ENCODE results near the gene ORM2.

The ORM2 gene

GRCh38 chr9:114343471-114344187 lies 14.0 kb downstream of the ORM2 start:
- no peak for TF ChIP-seq CTCF (IDR thresholded peaks at IDR 0.05)
- H3K4me1 ChIP-seq: no peaks in the 10 kb centered on the region
- H3K27ac ChIP-seq: no peak overlapping the region
- no peaks in the 10 kb centered on the region for H3K27me3 ChIP-seq (ENCODE audit: control insufficient read depth, insufficient read depth, low read length)
- H3K36me3 ChIP-seq (ENCODE audit: control insufficient read depth, insufficient read depth, low read length): no peaks in the 10 kb centered on the region
- no peaks in the 10 kb centered on the region for H3K9me3 ChIP-seq (ENCODE audit: control insufficient read depth, low read length)
- H3K4me2 ChIP-seq (ENCODE audit: low read length): no peak overlapping the region
- H3K79me2 ChIP-seq: no peaks in the 10 kb centered on the region
- H3K4me3 ChIP-seq (ENCODE audit: low read depth, low read length): no peak overlapping the region
- H2AFZ ChIP-seq: no peak overlapping the region
- H3K9ac ChIP-seq: no peak overlapping the region

GRCh38 chr9:114344188-114344566 lies 14.5 kb downstream of the ORM2 start:
- no peak overlapping the region for H3K4me3 ChIP-seq (ENCODE audit: low read depth, low read length)
- no peaks in the 10 kb centered on the region for H3K79me2 ChIP-seq
- no peak for TF ChIP-seq CTCF (IDR thresholded peaks at IDR 0.05)
- no peaks in the 10 kb centered on the region for H3K4me1 ChIP-seq
- H3K4me2 ChIP-seq (ENCODE audit: low read length): no peak overlapping the region
- H3K9ac ChIP-seq: no peak overlapping the region
- H2AFZ ChIP-seq: no peak overlapping the region
- H3K27me3 ChIP-seq (ENCODE audit: control insufficient read depth, insufficient read depth, low read length): no peaks in the 10 kb centered on the region
- H3K27ac ChIP-seq: no peak overlapping the region
- H3K36me3 ChIP-seq (ENCODE audit: control insufficient read depth, insufficient read depth, low read length): no peaks in the 10 kb centered on the region
- no peaks in the 10 kb centered on the region for H3K9me3 ChIP-seq (ENCODE audit: control insufficient read depth, low read length)

GRCh38 chr9:114344692-114345091 lies 15.0 kb downstream of the ORM2 start:
- Histone ChIP-seq H3K9ac (no peak overlapping the region), H3K79me2 (no peaks in the 10 kb centered on the region), H3K4me3 (ENCODE audit: low read depth, low read length) (no peak overlapping the region), H3K9me3 (ENCODE audit: control insufficient read depth, low read length) (no peaks in the 10 kb centered on the region), H3K27me3 (ENCODE audit: control insufficient read depth, insufficient read depth, low read length) (no peaks in the 10 kb centered on the region), H3K27ac (no peak overlapping the region), H2AFZ (no peak overlapping the region), H3K4me2 (ENCODE audit: low read length) (no peak overlapping the region), H3K36me3 (ENCODE audit: control insufficient read depth, insufficient read depth, low read length) (no peaks in the 10 kb centered on the region), H3K4me1 (no peaks in the 10 kb centered on the region)
- TF ChIP-seq CTCF (IDR thresholded peaks at IDR 0.05): no peak

- Histone ChIP-seq H3K79me2 (no peaks in the 10 kb centered on the region), H3K36me3 (ENCODE audit: control insufficient read depth, insufficient read depth, low read length) (no peaks in the 10 kb centered on the region), H3K4me2 (ENCODE audit: low read length) (no peak overlapping the region), H3K9me3 (ENCODE audit: control insufficient read depth, low read length) (no peaks in the 10 kb centered on the region), H3K4me1 (no peaks in the 10 kb centered on the region), H2AFZ (no peak overlapping the region), H3K27me3 (ENCODE audit: control insufficient read depth, insufficient read depth, low read length) (no peaks in the 10 kb centered on the region), H3K9ac (no peak overlapping the region), H3K27ac (no peak overlapping the region), H3K4me3 (ENCODE audit: low read depth, low read length) (no peak overlapping the region)
- TF ChIP-seq CTCF (IDR thresholded peaks at IDR 0.05): no peak
These were observed 15.9 kb downstream of the ORM2 start for GRCh38 chr9:114345493-114346065.

- Histone ChIP-seq H3K4me1 (no peaks in the 10 kb centered on the region), H3K27ac (no peak overlapping the region), H3K4me2 (ENCODE audit: low read length) (no peak overlapping the region), H3K4me3 (ENCODE audit: low read depth, low read length) (no peak overlapping the region), H3K9me3 (ENCODE audit: control insufficient read depth, low read length) (no peaks in the 10 kb centered on the region), H3K79me2 (no peaks in the 10 kb centered on the region), H3K27me3 (ENCODE audit: control insufficient read depth, insufficient read depth, low read length) (no peaks in the 10 kb centered on the region), H3K9ac (no peak overlapping the region), H2AFZ (no peak overlapping the region), H3K36me3 (ENCODE audit: control insufficient read depth, insufficient read depth, low read length) (no peaks in the 10 kb centered on the region)
- no peak for TF ChIP-seq CTCF (IDR thresholded peaks at IDR 0.05)
These were observed 16.5 kb downstream of the ORM2 start for GRCh38 chr9:114346146-114346545.
